Hematopoietic multipotent progenitor cell treated with erythropoietin and hydrocortisone succinate and interleukin-3 and kit ligand, for 17 days (in vitro differentiated cells): ENCODE data around the gene MAPKAPK5.
"Not testable (repeated sequence)": the region's sequence is repeated elsewhere in the genome, so short reads cannot be mapped to it uniquely, and the experiment has no call there.

Experiments used
- DNase-seq: peaks from one replicate; pipeline ENCODE4 v3.0.0-alpha.2; 2015; ENCODE audit warnings: low spot score

MAPKAPK5 gene

GRCh38 chr12:111828338-111828979, 13.6 kb upstream of the MAPKAPK5 start:
- no peak for DNase-seq

DNA sequence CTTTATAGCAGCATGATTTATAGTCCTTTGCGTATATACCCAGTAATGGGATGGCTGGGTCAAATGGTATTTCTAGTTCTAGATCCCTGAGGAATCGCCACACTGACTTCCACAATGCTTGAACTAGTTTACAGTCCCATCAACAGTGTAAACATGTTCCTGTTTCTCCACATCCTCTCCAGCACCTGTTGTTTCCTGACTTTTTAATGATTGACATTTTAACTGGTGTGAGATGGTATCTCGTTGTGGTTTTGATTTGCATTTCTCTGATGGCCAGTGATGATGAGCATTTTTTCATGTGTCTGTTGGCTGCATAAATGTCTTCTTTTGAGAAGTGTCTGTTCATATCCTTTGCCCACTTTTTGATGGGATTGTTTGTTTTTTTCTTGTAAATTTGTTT, 12.4 kb upstream of the MAPKAPK5 start:
- not testable (repeated sequence) for DNase-seq

DNA sequence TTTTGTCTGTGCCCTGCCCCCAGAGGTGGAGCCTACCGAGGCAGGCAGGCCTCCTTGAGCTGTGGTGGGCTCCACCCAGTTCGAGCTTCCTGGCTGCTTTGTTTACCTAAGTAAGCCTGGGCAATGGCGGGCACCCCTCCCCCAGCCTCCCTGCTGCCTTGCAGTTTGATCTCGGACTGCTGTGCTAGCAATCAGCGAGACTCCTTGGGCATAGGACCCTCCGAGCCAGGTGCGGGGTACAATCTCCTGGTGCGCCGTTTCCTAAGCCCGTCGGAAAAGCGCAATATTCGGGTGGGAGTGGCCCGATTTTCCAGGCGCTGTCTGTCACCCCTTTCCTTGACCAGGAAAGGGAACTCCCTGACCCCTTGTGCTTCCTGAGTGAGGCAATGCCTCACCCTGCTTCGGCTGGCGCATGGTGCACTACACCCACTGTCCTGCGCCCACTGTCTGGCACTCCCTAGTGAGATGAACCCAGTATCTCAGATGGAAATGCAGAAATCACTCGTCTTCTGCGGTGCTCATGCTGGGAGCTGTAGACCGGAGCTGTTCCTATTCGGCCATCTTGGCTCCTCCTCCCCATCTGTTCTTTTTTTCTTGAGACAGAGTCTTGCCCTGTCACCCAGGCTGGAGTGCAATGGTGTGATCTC, 7.2 kb upstream of the MAPKAPK5 start:
- DNase-seq = not testable (repeated sequence)

GRCh38 chr12:111835531-111836181, 6.4 kb upstream of the MAPKAPK5 start:
- not testable (repeated sequence) for DNase-seq

DNA sequence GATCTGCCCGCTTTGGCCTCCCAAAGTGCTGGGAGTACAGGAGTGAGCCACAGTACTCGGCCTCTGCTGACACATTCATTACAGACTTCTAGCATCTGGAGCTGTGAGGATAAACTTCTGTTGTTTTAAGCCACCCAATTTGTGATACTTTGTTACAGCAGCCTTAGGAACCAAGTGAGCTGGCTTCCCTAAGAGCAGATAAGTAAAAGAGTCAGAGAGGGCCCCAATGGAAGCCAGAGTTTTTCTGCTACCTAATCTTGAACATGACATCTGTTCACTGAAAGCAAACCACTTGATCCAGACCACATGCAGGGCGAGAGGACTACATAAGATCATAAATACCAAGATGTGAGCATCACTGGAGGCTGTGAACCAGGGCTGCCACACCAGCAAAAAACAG, 3.7 kb upstream of the MAPKAPK5 start:
- no peak for DNase-seq

DNA sequence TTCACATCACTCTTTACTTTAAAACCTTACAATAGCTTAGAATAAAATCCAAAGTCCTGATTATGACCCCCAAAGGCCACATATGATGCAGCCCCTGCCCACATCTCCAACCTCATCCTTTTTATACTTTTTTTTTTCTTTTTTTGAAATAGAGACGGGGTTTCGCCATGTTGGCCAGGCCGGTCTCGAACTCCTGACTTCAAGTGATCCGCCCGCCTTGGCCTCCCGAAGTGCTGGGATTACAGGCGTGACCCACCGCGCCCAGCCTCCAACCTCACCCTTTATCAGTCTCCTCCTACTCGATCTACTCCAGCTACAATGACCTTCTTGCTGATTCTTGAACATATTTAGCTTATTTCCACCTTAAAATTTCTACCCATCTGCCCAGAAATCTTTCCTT, 1.2 kb upstream of the MAPKAPK5 start:
- DNase-seq = no peak

DNA sequence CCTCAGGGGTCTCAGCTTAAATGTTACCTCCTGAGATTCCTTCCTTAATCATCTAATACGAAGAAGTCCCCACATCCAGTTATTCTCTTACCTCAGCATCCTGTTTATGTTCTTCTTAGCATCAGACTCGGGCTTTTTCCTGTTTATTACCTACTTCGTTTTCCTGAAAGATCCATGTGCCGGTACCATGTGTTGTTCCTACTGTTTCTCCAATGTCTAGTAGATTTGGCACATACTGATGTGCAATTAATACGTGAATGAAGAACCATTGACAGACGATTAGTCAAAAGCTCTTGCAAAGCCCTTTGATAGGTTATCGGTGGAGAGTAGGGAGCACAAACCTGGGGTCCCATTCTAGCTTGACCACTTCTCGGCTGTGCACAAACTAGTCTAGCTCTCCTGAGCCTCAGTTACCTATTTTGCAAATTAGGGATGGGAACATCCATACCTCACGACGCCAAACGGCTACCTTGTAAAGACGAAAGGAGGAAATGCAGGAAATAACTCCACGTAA, 735 bp upstream of the MAPKAPK5 start:
- no peak for DNase-seq

GRCh38 chr12:111842556-111843396, 748 bp downstream of the MAPKAPK5 start:
- DNase-seq = peak; percentile 31

DNA sequence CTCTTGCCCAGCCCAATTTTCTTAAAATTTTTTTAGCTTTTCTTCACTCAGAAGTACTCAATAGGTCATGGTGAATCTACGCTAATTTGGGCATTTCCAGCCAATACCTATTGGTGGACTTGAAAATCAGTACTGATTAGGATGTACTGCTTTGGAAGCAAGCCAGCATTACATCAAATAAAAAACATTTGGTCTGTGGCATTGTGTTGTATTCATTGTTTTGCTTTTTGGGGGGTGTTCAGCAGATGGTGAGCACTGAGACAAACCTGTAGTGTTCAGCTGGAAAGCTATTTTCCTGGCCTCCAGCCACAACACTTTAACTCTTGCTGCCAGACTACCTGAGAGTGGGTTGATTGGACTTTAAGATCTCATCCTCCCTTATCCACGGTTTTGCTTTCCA, 4.0 kb downstream of the MAPKAPK5 start:
- no peak for DNase-seq

- DNase-seq = no peak
Observed at GRCh38 chr12:111850526-111850925, 8.5 kb downstream of the MAPKAPK5 start.

DNA sequence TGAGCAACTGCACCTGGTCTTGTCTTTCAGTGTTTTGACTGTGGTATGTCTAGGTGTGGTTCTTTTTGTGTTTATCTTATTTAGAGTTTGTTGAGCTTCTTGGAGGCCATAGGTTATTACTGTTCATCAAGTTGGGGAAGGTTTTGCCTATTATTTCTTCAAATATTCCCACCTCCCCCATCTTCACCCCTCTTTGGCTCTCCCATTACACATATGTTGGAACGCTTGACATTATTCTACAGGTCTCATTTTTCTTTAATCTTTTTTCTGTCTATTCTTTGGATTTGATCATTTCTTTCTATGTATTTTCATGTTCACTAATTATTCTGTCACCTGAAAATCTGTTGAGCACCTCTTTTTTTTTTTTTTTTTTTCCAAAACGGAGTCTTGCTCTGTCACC, 16.2 kb downstream of the MAPKAPK5 start:
- DNase-seq = no peak

GRCh38 chr12:111858778-111859177, 16.8 kb downstream of the MAPKAPK5 start:
- DNase-seq = no peak

GRCh38 chr12:111864913-111865312, 22.9 kb downstream of the MAPKAPK5 start:
- DNase-seq = no peak

- DNase-seq = no peak
Observed at GRCh38 chr12:111867531-111867930, 25.5 kb downstream of the MAPKAPK5 start.

DNA sequence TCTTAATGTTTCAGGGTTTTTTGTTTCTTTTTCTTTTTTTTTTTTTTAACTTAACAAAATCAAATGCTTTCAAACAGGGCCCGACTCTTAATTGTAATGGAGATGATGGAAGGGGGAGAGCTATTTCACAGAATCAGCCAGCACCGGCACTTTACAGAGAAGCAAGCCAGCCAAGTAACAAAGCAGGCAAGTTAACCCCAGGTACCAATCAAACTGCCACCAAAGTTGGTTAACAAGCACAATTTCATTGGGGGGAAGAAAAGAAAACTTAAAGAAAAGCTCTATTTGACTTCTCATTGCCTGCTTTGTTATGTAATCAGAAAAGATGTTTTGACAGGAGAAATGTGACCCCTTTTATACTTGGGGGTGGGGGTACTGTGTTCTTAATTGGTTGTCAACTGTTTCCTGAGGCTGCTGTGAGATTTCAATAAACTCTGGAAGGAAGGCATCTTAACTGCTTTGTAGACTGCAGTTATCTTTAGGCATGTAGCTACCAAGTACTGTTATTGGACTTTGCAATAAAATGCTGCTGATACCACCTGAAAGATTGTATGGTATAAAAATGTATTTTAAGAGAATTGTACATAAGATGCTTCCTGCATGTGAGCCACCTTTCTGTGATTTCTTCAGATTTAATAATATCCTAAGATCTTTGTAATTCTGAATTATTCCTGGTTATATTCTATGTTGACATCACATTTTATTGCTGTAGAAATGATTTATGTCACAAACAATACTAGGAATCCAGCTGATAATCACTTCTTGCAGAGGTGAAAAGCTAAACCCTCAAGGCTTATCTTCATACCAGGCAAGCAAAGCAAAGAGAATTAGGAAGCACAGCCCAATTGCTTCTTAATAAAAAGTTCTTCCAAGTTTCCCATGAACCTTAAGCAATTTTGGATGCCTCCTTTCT, 26.9 kb downstream of the MAPKAPK5 start:
- DNase-seq = no peak

DNA sequence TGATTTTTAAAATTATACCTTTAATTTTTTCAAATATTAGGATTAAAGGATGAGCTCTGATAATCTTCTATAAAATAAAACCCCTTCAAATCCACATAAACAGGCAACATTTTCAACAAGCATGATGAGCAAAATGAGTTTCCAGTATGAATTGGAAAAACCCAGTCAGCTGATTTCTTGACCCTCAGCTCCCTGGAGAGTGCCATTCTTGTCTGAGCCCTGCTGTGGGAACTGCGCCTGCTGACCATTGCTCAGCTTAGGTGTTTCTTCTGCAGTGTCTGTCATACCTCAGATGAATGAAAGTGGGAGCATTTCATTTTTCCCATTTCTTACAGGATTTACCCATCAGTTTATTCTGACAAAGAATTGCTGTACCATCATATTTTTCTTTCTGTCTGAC, 27.6 kb downstream of the MAPKAPK5 start:
- no peak for DNase-seq

DNA sequence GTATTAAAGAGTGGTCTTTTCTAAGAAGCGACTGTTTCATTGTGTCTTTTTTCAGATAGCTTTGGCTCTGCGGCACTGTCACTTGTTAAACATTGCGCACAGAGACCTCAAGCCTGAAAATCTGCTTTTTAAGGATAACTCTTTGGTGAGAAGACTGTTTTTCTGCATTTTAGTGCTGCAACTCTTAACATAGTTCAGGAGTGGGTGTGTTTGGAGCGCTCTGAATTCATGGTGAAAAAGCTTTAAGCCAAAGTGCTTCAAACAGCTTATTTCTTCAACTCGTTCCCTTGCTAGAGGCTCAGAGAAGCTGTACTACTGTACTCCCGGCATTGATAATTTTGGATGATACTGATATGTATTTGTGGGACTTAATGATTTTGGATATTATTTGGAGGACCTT, 28.2 kb downstream of the MAPKAPK5 start:
- DNase-seq = no peak

DNA sequence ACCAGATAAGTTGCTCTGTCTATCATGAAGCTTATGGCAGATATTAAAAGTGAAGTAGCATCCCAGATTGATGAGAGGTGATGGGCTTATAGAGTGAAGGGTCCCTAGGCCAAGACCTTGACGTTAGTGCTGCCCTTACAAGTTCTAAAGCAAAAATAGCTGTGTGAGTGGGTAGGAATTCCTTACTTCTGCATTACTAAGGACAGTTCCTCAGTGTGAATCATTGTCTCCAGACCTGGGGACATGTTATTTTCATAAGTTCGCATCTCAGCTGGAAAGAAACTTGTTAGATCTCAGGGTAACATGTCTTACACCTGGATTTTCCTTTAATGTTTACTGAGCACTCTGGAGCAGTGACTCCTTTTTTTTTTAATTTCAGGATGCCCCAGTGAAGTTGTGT, 28.7 kb downstream of the MAPKAPK5 start:
- no peak for DNase-seq

DNA sequence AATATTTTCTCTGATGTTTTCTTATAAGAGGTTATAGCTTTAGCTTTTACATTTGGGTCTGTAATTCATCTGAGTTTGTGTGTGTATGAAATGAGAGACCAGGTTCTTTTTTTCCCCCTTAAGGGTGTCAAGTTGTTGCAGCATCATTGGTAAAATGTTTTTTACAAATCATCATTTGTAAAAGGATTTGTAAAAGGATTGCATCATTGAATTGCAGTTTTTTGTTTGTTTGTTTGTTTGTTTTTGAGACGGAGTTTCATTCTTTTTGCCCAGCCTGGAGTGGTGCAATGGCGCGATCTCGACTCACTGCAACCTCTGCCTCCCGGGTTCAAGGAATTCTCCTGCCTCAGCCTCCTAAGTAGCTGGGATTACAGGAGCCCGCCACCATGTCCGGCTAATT, 31.1 kb downstream of the MAPKAPK5 start:
- DNase-seq = no peak

DNA sequence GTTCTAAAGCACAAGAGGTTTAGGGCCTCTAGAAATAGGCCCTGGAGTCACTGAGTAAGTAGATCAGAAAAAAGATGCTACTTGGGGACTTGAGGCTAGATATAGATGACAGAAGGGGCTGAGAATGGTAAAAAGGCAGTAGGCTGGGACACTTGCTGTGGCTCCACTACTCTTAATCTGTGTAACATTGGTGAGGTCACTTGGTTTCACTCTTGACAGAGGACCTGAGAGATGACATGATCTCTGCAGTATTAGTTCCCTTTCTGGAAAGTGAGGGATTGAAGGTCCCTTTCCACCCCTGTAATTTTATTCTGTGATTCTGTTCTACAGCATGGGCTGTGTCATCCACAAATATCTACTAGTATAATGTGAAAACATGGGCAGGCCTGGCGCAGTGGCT, 39.7 kb downstream of the MAPKAPK5 start:
- DNase-seq = no peak
